ENCODE measurements around the gene MAGI1.

- TF ChIP-seq, protein P1, sequence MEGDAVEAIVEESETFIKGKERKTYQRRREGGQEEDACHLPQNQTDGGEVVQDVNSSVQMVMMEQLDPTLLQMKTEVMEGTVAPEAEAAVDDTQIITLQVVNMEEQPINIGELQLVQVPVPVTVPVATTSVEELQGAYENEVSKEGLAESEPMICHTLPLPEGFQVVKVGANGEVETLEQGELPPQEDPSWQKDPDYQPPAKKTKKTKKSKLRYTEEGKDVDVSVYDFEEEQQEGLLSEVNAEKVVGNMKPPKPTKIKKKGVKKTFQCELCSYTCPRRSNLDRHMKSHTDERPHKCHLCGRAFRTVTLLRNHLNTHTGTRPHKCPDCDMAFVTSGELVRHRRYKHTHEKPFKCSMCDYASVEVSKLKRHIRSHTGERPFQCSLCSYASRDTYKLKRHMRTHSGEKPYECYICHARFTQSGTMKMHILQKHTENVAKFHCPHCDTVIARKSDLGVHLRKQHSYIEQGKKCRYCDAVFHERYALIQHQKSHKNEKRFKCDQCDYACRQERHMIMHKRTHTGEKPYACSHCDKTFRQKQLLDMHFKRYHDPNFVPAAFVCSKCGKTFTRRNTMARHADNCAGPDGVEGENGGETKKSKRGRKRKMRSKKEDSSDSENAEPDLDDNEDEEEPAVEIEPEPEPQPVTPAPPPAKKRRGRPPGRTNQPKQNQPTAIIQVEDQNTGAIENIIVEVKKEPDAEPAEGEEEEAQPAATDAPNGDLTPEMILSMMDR (conservative IDR thresholded peaks at IDR 0.05 in 1 of 2, IDR thresholded peaks at IDR 0.05 in 1 of 2; ENCODE audit: low read depth in 1 of 2, low read length in 2 of 2) = no peak
- TF ChIP-seq EZH2 (IDR thresholded peaks at IDR 0.05; ENCODE audit: low read length, missing control alignments) = no peak
These were observed 517.7 kb downstream of the MAGI1 start for GRCh38 chr3:65521032-65521431.
